CD4-positive, alpha-beta T cell treated with Interleukin-17A for 1 hour (primary cell): ENCODE data around the gene LUZP1.

Experiments
- DNase-seq: peaks from one replicate; pipeline ENCODE4 v3.0.0-alpha.2; 2020

LUZP1 gene

DNA sequence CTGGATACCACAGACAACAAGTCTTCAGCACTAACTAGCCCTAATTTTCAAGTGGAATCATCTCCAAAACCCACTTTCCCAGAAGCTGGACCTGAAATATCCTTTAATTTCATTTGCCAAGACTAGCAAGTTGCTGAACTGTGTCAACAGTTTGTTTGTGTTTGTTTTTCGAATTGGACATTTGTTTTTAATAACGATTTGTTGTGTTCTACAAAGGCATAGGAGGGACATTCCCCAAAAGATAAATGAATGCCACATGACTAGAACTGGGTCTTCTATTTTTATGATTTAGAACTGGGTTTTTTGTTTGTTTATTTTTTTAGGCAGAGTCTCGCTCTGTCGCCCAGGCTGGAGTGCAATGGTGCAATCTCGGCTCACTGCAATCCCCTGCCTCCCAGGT lies 17.9 kb downstream of the LUZP1 start:
- no peak for DNase-seq

DNA sequence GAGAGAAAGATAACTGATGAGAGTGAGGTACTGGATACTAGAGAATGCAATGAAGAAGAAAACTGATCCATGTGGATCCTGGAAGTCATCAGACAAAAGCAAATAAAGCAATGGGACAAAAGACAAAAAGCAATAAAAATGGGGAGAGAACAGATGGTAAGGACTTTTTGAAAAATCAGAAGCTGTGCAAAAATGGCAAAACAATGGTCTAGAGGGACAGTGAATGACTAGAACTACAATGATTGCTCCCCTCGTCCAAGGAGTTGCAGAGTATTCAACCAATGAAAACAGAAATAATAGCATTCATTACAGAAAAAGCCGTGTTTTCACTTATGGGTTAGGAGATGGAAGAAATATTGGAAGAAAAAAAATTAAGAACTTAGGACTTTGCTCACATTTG lies 18.5 kb downstream of the LUZP1 start:
- no peak for DNase-seq

DNA sequence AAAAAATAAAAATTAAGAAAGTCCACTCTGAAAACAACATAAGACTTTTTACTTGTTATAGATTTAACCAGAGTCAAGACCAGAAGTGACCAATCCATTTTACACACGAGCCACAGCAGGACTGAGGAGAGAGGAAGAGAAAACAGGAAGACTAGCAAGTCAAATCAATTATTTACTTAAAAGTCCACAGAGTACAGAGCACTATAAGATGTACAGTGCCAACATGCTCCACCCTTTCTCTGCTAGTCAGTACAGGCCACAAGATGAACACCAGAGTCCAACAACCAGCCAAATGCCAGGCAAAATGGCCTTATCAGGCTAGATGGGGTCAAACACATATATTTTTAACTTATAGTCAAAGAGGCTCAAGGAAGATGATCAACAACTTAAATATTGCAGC lies 19.5 kb downstream of the LUZP1 start:
- no peak for DNase-seq

DNA sequence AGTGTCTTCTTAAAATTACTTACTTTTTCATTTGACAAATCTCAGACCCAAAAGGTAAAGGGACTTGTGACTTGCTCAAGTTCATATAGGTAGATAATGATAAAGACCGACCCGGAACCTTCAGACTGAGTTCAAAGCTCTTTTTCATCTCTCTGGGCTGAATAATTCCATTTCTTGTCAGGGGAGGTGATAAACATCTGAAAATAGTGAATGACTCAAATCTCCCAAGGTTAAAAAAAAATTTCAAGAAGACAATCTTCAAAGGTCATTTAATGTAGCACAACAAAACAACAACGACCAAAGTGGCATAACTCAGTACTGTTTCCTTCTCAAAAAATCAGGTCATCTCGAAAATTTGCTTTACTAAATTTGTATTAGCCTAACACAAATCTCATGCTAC lies 20.6 kb downstream of the LUZP1 start:
- peak; percentile 47 for DNase-seq

DNA sequence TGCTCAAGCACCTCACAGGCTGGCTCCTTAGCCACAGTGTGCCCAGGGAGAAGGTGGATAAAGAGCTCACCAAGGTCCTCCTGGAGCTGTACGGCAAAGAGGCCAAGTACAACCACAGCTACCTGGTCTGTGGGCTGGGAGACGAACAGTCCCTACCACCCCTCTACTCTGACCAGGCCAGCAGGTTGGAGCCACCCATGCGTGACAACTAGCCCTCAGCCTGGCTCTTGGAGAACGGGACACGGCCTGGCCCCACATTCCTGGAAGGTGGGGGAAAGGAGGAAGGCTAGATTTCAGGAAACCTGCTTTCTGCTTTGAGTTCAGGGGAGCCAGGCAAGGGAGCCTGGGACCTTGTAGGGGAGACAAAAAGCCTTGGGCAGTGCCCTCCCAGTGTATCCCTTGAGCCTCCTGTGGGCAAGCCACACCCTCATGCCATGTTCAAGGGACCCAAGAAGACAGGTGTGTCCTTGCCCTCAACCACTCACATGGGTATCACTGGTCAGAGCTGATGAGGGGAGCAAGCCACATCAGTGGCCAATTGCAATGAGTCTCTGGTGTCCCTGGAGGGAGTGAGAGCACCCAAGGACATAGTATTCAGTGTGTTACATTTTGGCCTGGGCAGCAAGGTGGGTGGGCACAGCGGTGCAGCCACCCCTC lies 27.6 kb downstream of the LUZP1 start:
- DNase-seq, result no peak

DNA sequence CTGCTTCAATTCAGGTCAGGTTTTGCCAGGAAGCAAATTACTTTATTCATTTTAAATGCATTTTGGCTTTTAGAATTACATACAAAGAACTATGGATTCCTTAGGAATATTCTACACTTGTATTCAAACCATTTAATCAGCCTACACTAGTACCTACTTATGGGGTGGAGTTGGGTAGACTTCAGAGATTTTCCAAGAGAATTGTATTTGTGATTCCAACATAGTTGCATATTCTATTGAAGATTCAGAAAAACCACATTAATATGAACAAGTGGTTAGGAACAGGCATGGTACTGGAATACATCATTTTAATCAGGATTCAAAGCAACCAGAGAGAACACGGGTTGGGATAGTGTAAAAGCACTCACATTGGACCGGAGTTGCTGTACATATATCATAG lies 33.4 kb downstream of the LUZP1 start:
- DNase-seq, result no peak

DNA sequence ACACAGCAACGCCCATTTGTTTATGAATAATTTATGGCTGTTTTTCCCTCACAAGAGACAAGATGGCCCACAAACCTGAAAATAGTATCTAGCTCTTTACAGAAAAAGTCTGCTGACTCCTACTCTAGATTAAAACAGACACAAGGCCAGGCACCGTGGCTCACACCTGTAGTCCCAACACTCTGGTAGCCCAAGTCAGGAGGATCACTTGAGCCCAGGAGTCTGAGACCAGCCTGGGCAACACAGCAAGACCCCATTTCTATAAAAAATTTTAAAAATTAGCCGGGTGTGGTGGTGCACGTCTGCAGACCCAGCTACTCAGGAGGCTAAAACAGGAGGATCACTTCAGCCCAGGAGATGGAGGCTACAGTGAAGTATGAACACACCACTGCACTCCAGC lies 34.6 kb downstream of the LUZP1 start:
- no peak for DNase-seq

DNA sequence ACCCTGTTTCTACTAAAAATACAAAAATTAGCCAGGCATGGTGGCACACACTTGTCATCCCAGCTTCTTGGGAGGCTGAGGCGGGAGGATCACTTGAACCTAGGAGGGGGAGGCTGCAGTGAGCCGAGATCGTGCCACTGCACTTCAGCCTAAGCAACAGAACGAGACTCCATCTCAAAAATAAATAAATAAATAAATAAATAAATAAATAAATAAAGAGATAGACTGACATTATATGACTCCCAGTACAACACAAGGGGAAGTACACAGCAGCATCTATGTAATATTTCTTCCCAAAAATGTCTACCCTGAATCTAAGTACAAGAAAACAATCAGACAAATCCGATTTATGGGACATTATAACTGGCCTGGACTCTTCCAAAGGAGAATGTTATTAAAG lies 35.1 kb downstream of the LUZP1 start:
- DNase-seq, result no peak

DNA sequence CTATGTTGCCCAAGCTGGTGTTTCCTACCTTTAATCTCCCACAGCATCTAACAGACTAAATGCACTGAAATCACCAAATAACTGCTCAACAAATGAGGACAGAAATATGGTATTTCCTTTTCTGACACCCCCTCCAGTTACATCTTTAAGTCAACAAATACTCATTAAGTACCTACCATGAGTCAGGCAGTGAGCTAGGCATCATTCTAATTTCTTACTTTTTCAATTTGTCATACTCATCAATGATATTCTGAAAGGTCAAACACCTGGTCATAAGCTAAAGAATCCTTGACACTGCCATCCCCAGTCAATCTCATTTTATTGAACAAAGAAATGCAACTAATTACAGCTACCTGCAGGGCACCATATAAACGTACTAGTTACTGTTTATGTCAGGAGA lies 36.6 kb downstream of the LUZP1 start:
- DNase-seq, result no peak

DNA sequence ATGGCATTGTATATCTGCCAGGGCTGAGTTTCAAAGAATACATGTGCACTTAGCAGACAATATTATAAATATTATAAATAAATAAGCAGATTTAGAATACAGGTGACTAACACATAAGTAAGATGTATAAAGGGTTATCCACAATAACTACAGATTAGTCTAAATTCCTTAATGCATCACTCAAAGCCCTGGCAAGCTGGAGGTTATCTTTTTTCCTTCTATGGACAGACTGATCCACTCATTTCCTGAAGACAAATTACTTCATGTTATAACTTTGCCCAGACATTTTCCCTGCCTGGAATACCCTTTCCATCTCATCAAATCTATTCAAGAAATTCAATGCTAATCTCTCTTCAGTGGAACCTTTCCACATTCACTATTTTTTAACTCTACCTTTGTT lies 38.8 kb downstream of the LUZP1 start:
- DNase-seq, result no peak

DNA sequence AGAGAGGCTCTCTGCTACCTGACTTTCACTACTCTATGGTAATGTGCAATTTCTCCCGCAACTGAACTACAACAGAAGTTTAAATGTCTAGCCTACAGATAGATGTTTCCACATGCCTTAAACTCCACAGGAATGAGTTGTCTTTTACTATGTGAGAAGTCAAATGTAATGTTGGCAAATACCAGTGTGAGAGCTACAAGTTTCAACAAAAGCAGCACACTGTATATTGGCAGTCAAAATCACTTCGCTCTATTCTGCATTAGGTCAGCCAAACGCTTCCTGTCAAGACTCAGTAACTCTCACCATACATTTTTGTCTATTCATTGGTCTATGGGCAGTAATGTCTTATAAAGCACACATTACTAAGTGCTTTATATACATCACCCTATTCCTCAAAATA lies 41.9 kb downstream of the LUZP1 start:
- no peak for DNase-seq

DNA sequence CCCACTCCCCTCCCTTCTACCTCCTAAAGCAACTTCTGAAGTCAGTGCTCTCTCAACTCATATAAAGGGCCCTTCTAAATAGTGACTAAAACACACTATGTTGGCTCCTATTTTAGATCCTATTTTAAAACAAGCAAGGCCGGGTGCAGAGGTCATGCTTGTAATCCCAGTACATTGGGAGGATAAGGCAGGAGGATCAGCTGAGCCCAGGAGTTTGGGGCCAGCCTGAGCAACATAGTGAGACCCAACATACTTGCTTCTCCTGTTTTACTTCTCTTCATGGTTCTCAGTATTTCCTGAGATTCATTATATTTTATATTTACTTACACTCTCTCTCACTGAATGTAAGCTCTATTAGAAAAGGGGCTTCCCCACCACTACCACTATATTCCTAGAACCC lies 42.5 kb downstream of the LUZP1 start:
- no peak for DNase-seq

DNA sequence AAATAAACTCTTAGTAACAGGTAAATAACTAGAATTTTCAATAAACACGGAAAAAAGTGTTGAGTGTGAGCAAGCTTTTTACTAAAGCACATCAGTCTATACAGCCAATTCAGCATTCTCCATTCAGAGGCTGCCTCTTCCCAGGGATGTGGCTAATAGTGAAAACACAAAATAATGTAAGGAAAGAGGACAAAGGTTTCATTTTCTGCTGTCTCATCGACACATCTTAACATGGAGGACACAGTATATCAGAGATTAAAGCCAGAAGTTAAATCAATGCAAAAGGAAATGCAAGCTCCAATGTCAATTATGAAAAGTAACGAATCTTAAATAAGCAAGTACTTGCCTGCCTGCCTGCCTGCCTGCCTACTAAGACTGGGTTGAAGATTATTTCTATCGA lies 43.2 kb downstream of the LUZP1 start:
- DNase-seq, result no peak

DNA sequence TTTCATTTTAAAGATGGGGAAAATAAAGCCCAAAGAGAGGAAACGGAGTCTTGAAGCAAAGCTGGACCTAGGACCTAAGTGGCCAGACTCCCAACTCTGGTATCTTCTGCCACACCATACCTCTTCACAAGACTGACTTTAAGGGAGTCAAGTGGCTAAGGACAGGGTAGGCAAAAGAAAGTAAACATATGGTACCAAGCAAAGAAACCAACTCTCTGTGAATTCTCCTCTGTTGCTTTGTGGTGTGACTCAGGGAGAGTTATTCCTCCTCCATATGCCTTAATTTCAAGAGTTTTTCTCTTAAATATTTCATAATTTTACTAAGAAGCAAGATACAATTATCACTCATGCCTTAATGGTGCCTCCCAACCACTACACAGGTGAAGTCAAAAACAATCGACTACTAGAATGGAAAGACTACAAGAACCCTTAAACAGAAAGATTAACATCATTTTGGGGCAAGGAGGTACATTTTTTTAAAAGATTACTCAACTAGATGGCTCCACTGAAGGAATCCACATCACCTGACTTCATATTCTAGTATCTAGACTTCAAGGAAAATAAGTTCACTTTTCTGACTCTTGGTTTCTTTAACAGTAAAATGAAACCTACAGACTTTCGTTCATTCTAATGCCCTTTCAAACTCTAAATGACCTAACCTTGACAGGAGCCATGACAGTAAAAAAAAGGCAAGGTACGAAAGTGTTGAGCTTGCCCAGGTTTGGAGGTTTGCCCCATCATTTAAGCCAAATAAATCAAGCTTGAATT lies 44.2 kb downstream of the LUZP1 start:
- no peak for DNase-seq

DNA sequence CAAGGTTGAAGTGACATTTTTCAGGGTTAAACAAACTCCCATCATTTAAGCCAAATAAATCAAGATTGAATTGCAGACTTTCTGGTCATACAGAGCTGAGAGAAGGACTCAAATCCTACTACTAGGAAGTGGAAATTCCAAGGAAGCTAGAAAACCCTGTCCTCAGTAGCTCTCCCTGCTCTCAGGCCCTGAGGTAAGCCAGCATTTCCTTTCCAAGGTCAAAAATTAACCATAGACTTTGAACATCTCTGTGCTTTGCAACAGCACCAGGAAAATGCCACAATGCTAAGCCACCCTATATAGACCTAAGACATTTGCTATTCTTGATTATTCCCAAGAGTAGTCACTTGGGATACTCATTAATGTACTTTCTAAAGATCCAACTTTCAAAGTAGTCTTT lies 45.1 kb downstream of the LUZP1 start:
- no peak for DNase-seq

DNA sequence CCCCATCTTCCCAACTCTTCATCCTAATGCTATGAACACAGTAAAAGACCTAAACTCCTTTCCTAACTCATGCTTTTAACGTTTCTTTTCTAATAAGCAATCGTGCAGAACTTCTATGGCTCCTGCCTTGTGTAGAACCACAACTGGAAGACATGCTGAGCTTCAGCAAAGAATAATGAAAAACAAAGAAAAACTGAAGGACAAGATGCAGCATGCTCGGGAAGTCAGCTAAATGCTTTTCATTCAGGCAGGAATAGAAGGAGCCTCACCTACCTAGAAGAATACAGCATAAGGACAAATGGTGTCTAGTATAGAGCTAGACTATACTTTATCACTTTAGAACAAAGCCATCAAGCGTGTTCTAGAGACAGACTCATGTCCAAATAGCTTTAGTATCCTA lies 45.9 kb downstream of the LUZP1 start:
- DNase-seq, result no peak

DNA sequence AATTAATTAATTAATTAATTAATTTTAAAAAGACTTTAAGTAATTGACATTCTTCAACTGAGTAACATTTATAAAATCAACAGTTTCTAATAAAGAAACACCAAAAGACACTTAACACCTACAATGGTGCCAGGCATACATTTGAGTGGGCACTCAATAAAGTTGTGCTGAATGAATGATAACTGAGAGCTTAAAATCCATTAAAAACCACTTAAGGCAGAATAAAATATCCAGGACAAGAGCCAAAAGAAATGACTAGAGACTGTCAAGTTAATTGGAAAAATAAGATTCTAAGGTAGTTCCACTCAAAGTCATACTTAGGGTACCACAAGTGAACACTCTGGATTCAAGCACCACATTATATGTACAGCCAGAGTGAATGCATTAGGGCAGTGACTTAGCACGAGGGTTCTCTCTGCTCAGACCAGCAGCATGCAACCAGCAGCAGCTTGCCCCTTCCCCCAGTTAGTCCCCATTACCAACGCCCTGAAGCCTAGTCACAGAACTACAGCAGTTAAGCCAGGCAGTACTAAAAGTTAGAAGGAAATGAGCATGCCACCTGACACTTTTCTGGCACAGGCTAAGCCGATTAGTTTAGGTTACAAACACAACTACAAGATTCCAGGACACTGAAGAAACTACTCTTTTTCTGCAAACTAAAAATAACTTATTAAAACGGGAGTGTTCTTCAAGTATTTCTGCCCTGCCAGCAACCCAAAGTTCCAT lies 46.5 kb downstream of the LUZP1 start:
- DNase-seq, result no peak

DNA sequence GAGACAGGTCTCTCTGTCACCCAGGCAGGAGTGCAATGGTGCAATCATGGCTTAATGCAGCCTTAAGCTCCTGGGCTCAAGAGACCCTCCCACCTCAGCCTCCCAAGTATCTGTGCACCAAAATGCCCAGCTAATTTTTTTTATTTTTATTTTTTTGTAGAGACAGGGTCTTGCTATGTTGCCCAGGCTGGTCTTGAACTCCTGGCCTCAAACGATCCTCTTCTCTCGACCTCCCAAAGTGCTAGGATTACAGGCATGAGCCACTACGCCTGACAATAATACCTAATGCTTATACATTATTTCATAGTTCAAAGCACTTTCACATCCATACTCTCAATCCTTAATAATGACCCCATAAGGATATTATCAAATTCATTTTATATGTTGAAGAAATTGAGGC lies 48.3 kb downstream of the LUZP1 start:
- DNase-seq, result no peak

DNA sequence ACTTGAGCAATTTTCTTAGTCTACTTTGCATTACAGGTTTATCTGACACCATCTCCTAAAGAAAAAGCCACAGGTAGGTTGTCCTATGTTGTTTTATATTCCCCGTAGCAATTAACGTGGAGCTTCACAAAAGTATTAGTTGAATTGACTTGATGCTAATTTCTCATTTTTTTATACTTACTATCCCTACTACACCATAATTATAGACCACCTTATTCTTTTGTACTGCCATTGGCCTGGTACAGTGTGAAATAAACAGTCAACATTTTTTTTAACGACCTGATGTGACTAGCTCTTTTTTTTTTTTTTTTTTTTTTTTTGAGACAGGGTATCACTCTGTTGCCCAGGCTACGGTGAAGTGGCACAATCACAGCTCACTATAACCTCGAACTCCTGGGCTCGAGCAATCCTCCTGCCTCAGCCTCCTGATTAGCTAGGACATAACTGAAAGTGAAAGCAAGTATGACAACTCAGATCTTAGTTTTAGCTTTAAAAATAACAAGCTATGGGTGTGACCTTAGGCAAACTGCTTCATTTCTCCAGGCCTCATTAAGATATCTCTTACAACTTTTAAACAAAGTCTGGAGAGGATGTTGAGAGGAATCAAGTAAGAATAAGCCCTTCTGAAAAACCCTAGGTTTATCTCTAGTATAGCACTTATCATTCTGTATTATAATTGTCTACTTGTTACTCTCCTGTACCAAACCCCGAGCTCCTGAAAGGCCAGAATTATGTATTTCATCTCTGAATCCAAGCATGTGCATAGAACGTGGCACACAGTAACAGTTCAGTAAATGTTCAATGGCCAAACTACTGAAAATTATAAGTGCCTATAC lies 49.5 kb downstream of the LUZP1 start:
- peak; percentile 84 for DNase-seq

DNA sequence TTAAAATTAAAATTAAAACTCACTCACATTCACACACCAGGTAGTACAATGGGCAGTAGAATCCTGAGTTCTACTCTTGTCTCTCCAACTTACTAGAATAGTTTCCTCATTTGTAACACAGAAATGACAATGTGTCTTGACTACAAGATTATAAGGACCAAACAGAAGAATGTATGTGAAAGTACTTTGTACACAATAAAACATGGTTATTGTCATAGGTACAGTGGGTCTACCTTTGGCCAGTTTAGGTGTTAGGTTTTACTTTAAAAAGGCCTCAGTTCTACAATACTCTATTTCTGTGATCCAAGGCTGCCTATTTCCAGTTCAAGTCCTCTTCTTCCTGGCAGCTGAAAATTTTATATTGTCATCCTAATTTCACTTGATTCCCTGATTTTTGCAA lies 50.2 kb downstream of the LUZP1 start:
- DNase-seq, result no peak

DNA sequence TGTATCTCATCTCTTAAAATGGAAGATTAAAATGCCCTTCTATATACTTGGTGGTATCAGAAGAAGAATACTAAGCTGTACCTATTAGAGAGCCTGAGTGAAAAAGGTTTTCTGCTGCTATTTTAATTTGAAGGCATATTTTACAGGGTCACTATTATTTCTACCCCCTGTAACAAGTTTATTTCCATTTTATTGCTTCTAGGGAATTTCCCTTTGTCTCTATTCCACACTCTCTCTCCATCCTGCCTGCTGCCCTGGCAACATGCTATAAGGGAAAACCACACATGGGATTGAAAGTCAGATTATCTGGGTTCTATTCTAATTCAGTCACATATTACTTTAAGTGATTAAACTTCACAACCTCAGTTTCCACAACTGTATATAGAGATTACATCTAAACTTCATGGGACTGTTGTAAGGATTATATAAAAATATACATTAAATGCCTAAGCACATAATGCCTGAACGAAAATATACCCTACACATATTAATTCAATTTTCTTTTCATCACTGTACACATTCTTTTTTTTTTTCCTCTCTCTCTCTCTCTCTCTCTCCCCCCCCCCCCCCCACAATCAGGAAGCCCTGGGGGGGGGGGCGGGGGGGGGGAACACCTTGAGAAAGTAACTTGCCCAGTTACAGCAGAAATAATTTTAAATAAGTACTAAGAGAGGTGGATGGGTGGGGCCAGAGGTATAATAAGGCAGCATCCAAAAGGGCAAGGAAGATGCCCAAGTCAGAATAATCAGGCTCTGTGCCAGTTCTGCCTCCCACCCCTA lies 51.5 kb downstream of the LUZP1 start:
- DNase-seq, result no peak

DNA sequence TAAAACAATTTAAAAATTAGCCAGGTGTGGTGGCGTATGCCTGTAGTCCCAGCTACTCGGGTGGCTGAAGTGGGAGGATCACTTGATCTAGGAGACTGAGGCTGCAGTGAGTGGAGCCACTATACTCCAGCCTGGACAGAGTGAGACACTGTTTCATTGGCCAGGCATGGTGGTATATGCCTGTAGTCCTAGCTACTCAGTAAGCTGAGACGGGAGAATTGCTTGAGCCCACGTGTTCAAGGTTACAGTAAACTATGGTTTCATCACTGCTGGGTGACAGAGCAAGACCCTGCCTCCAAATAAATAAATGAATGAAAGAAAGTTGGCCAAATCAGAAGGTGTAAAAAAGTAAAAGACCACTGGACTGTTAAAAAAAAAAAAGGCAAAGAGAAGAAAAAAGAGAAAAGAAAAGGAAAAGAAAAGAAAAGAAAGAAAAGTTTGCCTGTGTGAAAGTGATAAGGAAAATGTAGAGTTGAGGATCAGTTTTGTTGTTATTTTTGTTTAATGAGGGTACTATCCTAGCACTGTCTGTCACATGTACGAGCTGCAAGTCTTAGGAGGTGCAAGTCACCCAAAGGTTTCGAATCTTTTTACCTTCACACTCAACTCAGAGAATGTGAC lies 52.3 kb downstream of the LUZP1 start:
- no peak for DNase-seq
